Measurements from ENCODE around the gene CEP192.

The CEP192 gene

GRCh38 chr18:13048061-13048595, 57.0 kb downstream of the CEP192 start:
- Histone ChIP-seq H3K4me2 (ENCODE audit: low read length) (no peak overlapping the region), H2AFZ (no peak overlapping the region), H3K27ac (no peak overlapping the region), H3K9me3 (ENCODE audit: control insufficient read depth, low read length) (no peaks in the 10 kb centered on the region), H3K4me1 (no peaks in the 10 kb centered on the region), H3K4me3 (ENCODE audit: low read depth, low read length) (no peak overlapping the region), H3K36me3 (ENCODE audit: control insufficient read depth, insufficient read depth, low read length) (no peaks in the 10 kb centered on the region), H3K79me2 (no peaks in the 10 kb centered on the region), H3K9ac (no peak overlapping the region), H3K27me3 (ENCODE audit: control insufficient read depth, insufficient read depth, low read length) (no peaks in the 10 kb centered on the region)
- no peak for TF ChIP-seq CTCF (IDR thresholded peaks at IDR 0.05)

GRCh38 chr18:13051159-13051558, 60.0 kb downstream of the CEP192 start:
- Histone ChIP-seq H3K4me2 (ENCODE audit: low read length) (no peak overlapping the region), H3K79me2 (no peaks in the 10 kb centered on the region), H3K9ac (no peak overlapping the region), H3K27me3 (ENCODE audit: control insufficient read depth, insufficient read depth, low read length) (no peaks in the 10 kb centered on the region), H3K9me3 (ENCODE audit: control insufficient read depth, low read length) (no peaks in the 10 kb centered on the region), H2AFZ (no peak overlapping the region), H3K27ac (no peak overlapping the region), H3K36me3 (ENCODE audit: control insufficient read depth, insufficient read depth, low read length) (no peaks in the 10 kb centered on the region), H3K4me1 (no peaks in the 10 kb centered on the region), H3K4me3 (ENCODE audit: low read depth, low read length) (no peak overlapping the region)
- no peak for TF ChIP-seq CTCF (IDR thresholded peaks at IDR 0.05)

GRCh38 chr18:13051950-13052349, 60.8 kb downstream of the CEP192 start:
- H2AFZ ChIP-seq, result no peak overlapping the region
- H3K79me2 ChIP-seq, result no peaks in the 10 kb centered on the region
- no peak overlapping the region for H3K4me2 ChIP-seq (ENCODE audit: low read length)
- H3K27ac ChIP-seq, result no peak overlapping the region
- no peak overlapping the region for H3K9ac ChIP-seq
- no peaks in the 10 kb centered on the region for H3K36me3 ChIP-seq (ENCODE audit: control insufficient read depth, insufficient read depth, low read length)
- H3K4me1 ChIP-seq, result no peaks in the 10 kb centered on the region
- TF ChIP-seq CTCF (IDR thresholded peaks at IDR 0.05), result no peak
- no peak overlapping the region for H3K4me3 ChIP-seq (ENCODE audit: low read depth, low read length)
- H3K27me3 ChIP-seq (ENCODE audit: control insufficient read depth, insufficient read depth, low read length), result no peaks in the 10 kb centered on the region
- H3K9me3 ChIP-seq (ENCODE audit: control insufficient read depth, low read length), result no peaks in the 10 kb centered on the region

- Histone ChIP-seq H3K36me3 (ENCODE audit: control insufficient read depth, insufficient read depth, low read length) (no peaks in the 10 kb centered on the region), H3K27me3 (ENCODE audit: control insufficient read depth, insufficient read depth, low read length) (no peaks in the 10 kb centered on the region), H2AFZ (no peak overlapping the region), H3K9ac (no peak overlapping the region), H3K4me2 (ENCODE audit: low read length) (no peak overlapping the region), H3K4me3 (ENCODE audit: low read depth, low read length) (no peak overlapping the region), H3K4me1 (no peaks in the 10 kb centered on the region), H3K27ac (no peak overlapping the region), H3K79me2 (no peaks in the 10 kb centered on the region), H3K9me3 (ENCODE audit: control insufficient read depth, low read length) (no peaks in the 10 kb centered on the region)
- TF ChIP-seq CTCF (IDR thresholded peaks at IDR 0.05), result no peak
These were observed 63.2 kb downstream of the CEP192 start for GRCh38 chr18:13054336-13054735.

- H3K9me3 ChIP-seq (ENCODE audit: control insufficient read depth, low read length), result no peaks in the 10 kb centered on the region
- no peak overlapping the region for H2AFZ ChIP-seq
- H3K27me3 ChIP-seq (ENCODE audit: control insufficient read depth, insufficient read depth, low read length), result no peaks in the 10 kb centered on the region
- no peak overlapping the region for H3K4me2 ChIP-seq (ENCODE audit: low read length)
- no peaks in the 10 kb centered on the region for H3K79me2 ChIP-seq
- H3K9ac ChIP-seq, result no peak overlapping the region
- no peak for TF ChIP-seq CTCF (IDR thresholded peaks at IDR 0.05)
- no peak overlapping the region for H3K4me3 ChIP-seq (ENCODE audit: low read depth, low read length)
- H3K4me1 ChIP-seq, result no peaks in the 10 kb centered on the region
- H3K27ac ChIP-seq, result no peak overlapping the region
- H3K36me3 ChIP-seq (ENCODE audit: control insufficient read depth, insufficient read depth, low read length), result no peaks in the 10 kb centered on the region
These were observed 70.5 kb downstream of the CEP192 start for GRCh38 chr18:13061630-13062189.

Measured in parathyroid adenoma (tissue), 2 donors.